Activated CD4-positive, CD25-positive, alpha-beta regulatory T cell treated with anti-CD3 and anti-CD28 coated beads, Interleukin-2, amount 50 U/mL, for 72 hours (primary cell): ENCODE measurements around the gene ARL8B.
A peak's percentile ranks its signal among the peaks of the same experiment; 100 is the strongest.

Source experiments
- DNase-seq: peaks from one replicate; pipeline ENCODE4 v3.0.0; 2021

ARL8B gene

GRCh38 chr3:5188419-5189221 lies 66.5 kb downstream of the ARL8B start:
- DNase-seq, result peak; percentile 56

- DNase-seq, result no peak
Measured at GRCh38 chr3:5190147-5190791, 68.2 kb downstream of the ARL8B start.

GRCh38 chr3:5191555-5192304 lies 69.6 kb downstream of the ARL8B start:
- no peak for DNase-seq

- no peak for DNase-seq
Measured at GRCh38 chr3:5192571-5193365, 70.7 kb downstream of the ARL8B start.

GRCh38 chr3:5194341-5194740 lies 72.2 kb downstream of the ARL8B start:
- DNase-seq, result no peak

GRCh38 chr3:5194801-5195509 lies 72.9 kb downstream of the ARL8B start:
- DNase-seq, result no peak

GRCh38 chr3:5195605-5196004 lies 73.5 kb downstream of the ARL8B start:
- no peak for DNase-seq

GRCh38 chr3:5197022-5197421 lies 74.9 kb downstream of the ARL8B start:
- DNase-seq, result no peak

- DNase-seq, result no peak
Measured at GRCh38 chr3:5197470-5198312, 75.6 kb downstream of the ARL8B start.

- no peak for DNase-seq
Measured at GRCh38 chr3:5198313-5198677, 76.2 kb downstream of the ARL8B start.

- no peak for DNase-seq
Measured at GRCh38 chr3:5198986-5199731, 77.1 kb downstream of the ARL8B start.

GRCh38 chr3:5201536-5201935 lies 79.4 kb downstream of the ARL8B start:
- DNase-seq, result no peak

GRCh38 chr3:5202222-5202621 lies 80.1 kb downstream of the ARL8B start:
- no peak for DNase-seq

- no peak for DNase-seq
Measured at GRCh38 chr3:5205165-5205941, 83.3 kb downstream of the ARL8B start.

GRCh38 chr3:5210926-5211325 lies 88.8 kb downstream of the ARL8B start:
- DNase-seq, result no peak

- DNase-seq, result no peak
Measured at GRCh38 chr3:5212628-5213573, 90.8 kb downstream of the ARL8B start.

GRCh38 chr3:5213574-5213966 lies 91.5 kb downstream of the ARL8B start:
- DNase-seq, result no peak

- DNase-seq, result no peak
Measured at GRCh38 chr3:5214352-5214751, 92.3 kb downstream of the ARL8B start.
